Breast epithelium (tissue), 4 donors: ENCODE results near the gene SLCO4A1. TPM values are rescaled to one million over a fixed set of nuclear protein-coding genes. Genes with fewer than 3 reads are reported as not detected.

Experiments
- DNase-seq, 2 donors: peaks; one replicate each; pipeline ENCODE4 v3.0.0-alpha.2; 2019; ENCODE audit warnings: low spot score in 2 of 2
- H3K27ac ChIP-seq, 2 donors: fragments of 200-600 bp; sonication (generic) in 1 of 2; one replicate each; pipeline ENCODE4 v1.5.1; 2016 to 2019; ENCODE audit warnings: mild to moderate bottlenecking in 1 of 2
- H3K27me3 ChIP-seq, 2 donors: fragments of 200-600 bp; sonication (generic) in 1 of 2; one replicate each; pipeline versions ENCODE4 v1.5.1 to v1.6.0; 2017 to 2019; ENCODE audit warnings: control low read depth in 1 of 2, mild to moderate bottlenecking in 1 of 2
- H3K36me3 ChIP-seq: fragments of 200-600 bp; one replicate; pipeline ENCODE4 v1.5.1; 2019
- H3K4me1 ChIP-seq, 2 donors: fragments of 200-600 bp; sonication (generic); one replicate each; pipeline ENCODE4 v1.5.1; 2016 to 2019; ENCODE audit warnings: control low read depth in 1 of 2
- H3K4me3 ChIP-seq, 3 donors: fragments of 200-600 bp; sonication (generic); 1 replicate in 2 of 3; 2 replicates in 1 of 3; pipeline ENCODE4 v1.5.1; 2016 to 2019; ENCODE audit warnings: mild to moderate bottlenecking in 3 of 3, moderate library complexity in 2 of 3
- H3K9me3 ChIP-seq, 2 donors: fragments of 200-600 bp; sonication (generic) in 1 of 2; one replicate each; pipeline ENCODE4 v1.5.1; 2016 to 2019; ENCODE audit warnings: control low read depth in 1 of 2
- CTCF ChIP-seq, 3 donors: fragments of 450-650 bp; IDR thresholded peaks; one replicate each; pipeline ENCODE4 v1.5.1; 2016 to 2017; ENCODE audit warnings: antibody characterized with exemption in 3 of 3, mild to moderate bottlenecking in 3 of 3, moderate library complexity in 3 of 3
- POLR2A ChIP-seq: fragments of 450-650 bp; IDR thresholded peaks from one replicate; pipeline ENCODE4 v1.6.1; 2016; ENCODE audit warnings: antibody characterized with exemption, mild to moderate bottlenecking, moderate library complexity
- POLR2AphosphoS5 ChIP-seq, 3 donors: sonication (generic); formaldehyde crosslinking; IDR thresholded peaks; one replicate each; pipeline ENCODE4 v1.6.1; 2017; ENCODE audit warnings: antibody characterized with exemption in 3 of 3
- intact Hi-C: fragments of 100-400 bp; cut with DNase I; formaldehyde crosslinking; loops from one replicate; pipeline ENCODE4 v1.15.1; 2023; ENCODE audit warnings: low total_unique reads
- total RNA-seq, 3 donors: library from RNA; depleted of rRNA; stranded (reverse); fragments of >200 nt; gene quantifications; one replicate each; pipeline ENCODE4 v1.1.0, GENCODE V29; 2016

SLCO4A1 gene
- total RNA-seq, 3 donors from 2014 or later = 8.8 to 26.5 (median 15.4) TPM

- Histone ChIP-seq H3K36me3 (no peaks in the 10 kb centered on the region), H3K27me3 (peaks cover 0 to 19% of the 10 kb centered on the region in 2 donors), H3K4me3 (no peak overlapping the region), H3K4me1 (no peaks in the 10 kb centered on the region), H3K9me3 (no peaks in the 10 kb centered on the region), H3K27ac (no peak overlapping the region)
- no peak for DNase-seq
- TF ChIP-seq POLR2A (no peak), CTCF (IDR thresholded peaks at IDR 0.05) (no peak), POLR2AphosphoS5 (IDR thresholded peaks at IDR 0.05) (no peak)
- intact Hi-C loops = loop anchor here (10.0 kb wide), 1 partner anchor 87 kb away; no protein-coding TSS in a partner anchor
Observed at GRCh38 chr20:62698231-62698630, 55.9 kb downstream of the SLCO4A1 start.

- H3K4me1 ChIP-seq = no peaks in the 10 kb centered on the region
- DNase-seq = no peak
- peaks cover 0 to 10% of the 10 kb centered on the region in 2 donors for H3K27me3 ChIP-seq
- H3K27ac ChIP-seq = no peak overlapping the region
- H3K36me3 ChIP-seq = no peaks in the 10 kb centered on the region
- TF ChIP-seq POLR2AphosphoS5 (IDR thresholded peaks at IDR 0.05) (no peak), POLR2A (no peak), CTCF (IDR thresholded peaks at IDR 0.05) (no peak)
- no peaks in the 10 kb centered on the region for H3K9me3 ChIP-seq
- intact Hi-C loops = loop anchor here (10.0 kb wide), 1 partner anchor 86 kb away; no protein-coding TSS in a partner anchor
- H3K4me3 ChIP-seq = no peak overlapping the region
Observed at GRCh38 chr20:62699296-62699695, 57.0 kb downstream of the SLCO4A1 start.

GRCh38 chr20:62699741-62700140 is 57.4 kb downstream of the SLCO4A1 start:
- intact Hi-C loops = loop anchor here (10.0 kb wide), 1 partner anchor 85 kb away; no protein-coding TSS in a partner anchor
- peaks cover 0 to 10% of the 10 kb centered on the region in 2 donors for H3K27me3 ChIP-seq
- DNase-seq = no peak

GRCh38 chr20:62700261-62700930 is 58.1 kb downstream of the SLCO4A1 start:
- DNase-seq = no peak
- Histone ChIP-seq H3K4me1 (peaks cover 0 to 4% of the 10 kb centered on the region in 2 donors), H3K9me3 (no peaks in the 10 kb centered on the region), H3K36me3 (no peaks in the 10 kb centered on the region), H3K27me3 (peaks cover 0 to 13% of the 10 kb centered on the region in 2 donors), H3K27ac (no peak overlapping the region), H3K4me3 (no peak overlapping the region)
- TF ChIP-seq POLR2AphosphoS5 (IDR thresholded peaks at IDR 0.05) (no peak), CTCF (IDR thresholded peaks at IDR 0.05) (no peak), POLR2A (no peak)
- intact Hi-C loops = no loop called here

More at GRCh38 chr20:62699741-62700140, 57.4 kb downstream of the SLCO4A1 start:
- H3K4me1 ChIP-seq = peaks cover 0 to 3% of the 10 kb centered on the region in 2 donors
- H3K4me3 ChIP-seq = no peak overlapping the region
- no peaks in the 10 kb centered on the region for H3K36me3 ChIP-seq
- TF ChIP-seq POLR2A = no peak
- TF ChIP-seq POLR2AphosphoS5 (IDR thresholded peaks at IDR 0.05) = no peak
- no peaks in the 10 kb centered on the region for H3K9me3 ChIP-seq
- no peak overlapping the region for H3K27ac ChIP-seq

GRCh38 chr20:62701161-62702012 is 59.1 kb downstream of the SLCO4A1 start:
- intact Hi-C loops = no loop called here
- H3K27ac ChIP-seq = no peak overlapping the region

More at GRCh38 chr20:62701161-62702012, 59.1 kb downstream of the SLCO4A1 start:
- Histone ChIP-seq H3K4me3 (no peak overlapping the region), H3K27me3 (peaks cover 0 to 16% of the 10 kb centered on the region in 2 donors), H3K9me3 (no peaks in the 10 kb centered on the region), H3K4me1 (peaks cover 0 to 4% of the 10 kb centered on the region in 2 donors), H3K36me3 (no peaks in the 10 kb centered on the region)
- no peak for DNase-seq
- TF ChIP-seq CTCF (IDR thresholded peaks at IDR 0.05) (no peak), POLR2AphosphoS5 (IDR thresholded peaks at IDR 0.05) (no peak), POLR2A (no peak)
